H9 (cell line): ENCODE data around the gene MEF2C. TPM values are rescaled to one million over a fixed set of nuclear protein-coding genes. Genes with fewer than 3 reads are reported as not detected.
A peak's percentile ranks its signal among the peaks of the same experiment; 100 is the strongest.

ENCODE experiments used
- DNase-seq: peaks from one replicate; pipeline ENCODE4 v3.0.0-alpha.2; 2017
- H2AFZ ChIP-seq: one replicate; pipeline ENCODE4 v1.6.1; 2013; ENCODE audit warnings: mild to moderate bottlenecking, low read length, control low read depth, moderate library complexity
- H2AK5ac ChIP-seq: 2 replicates; pipeline ENCODE4 v1.6.1; 2013; ENCODE audit warnings: low read length, control low read depth, mixed read lengths; ENCODE audit not compliant: insufficient read length
- H2BK120ac ChIP-seq: one replicate; pipeline ENCODE4 v1.6.1; 2013; ENCODE audit warnings: low read depth, mild to moderate bottlenecking, low read length, control low read depth, inconsistent platforms; ENCODE audit not compliant: poor library complexity, severe bottlenecking
- H2BK12ac ChIP-seq: 2 replicates; pipeline ENCODE4 v1.6.1; 2013; ENCODE audit warnings: low read length, control low read depth, mixed read lengths, low read depth; ENCODE audit not compliant: insufficient read length
- H2BK15ac ChIP-seq: 2 replicates; pipeline ENCODE4 v1.6.1; 2013; ENCODE audit warnings: low read depth, low read length, control low read depth
- H2BK20ac ChIP-seq: one replicate; pipeline ENCODE4 v1.6.1; 2013; ENCODE audit warnings: low read depth, mild to moderate bottlenecking, low read length, control low read depth, inconsistent platforms; ENCODE audit not compliant: poor library complexity, severe bottlenecking
- H2BK5ac ChIP-seq: 2 replicates; pipeline ENCODE4 v1.6.1; 2013; ENCODE audit warnings: low read length, control low read depth, mixed read lengths; ENCODE audit not compliant: insufficient read length
- H3K14ac ChIP-seq: 2 replicates; pipeline ENCODE4 v1.6.1; 2013; ENCODE audit warnings: low read length, control low read depth; ENCODE audit not compliant: insufficient read depth
- H3K18ac ChIP-seq: 2 replicates; pipeline ENCODE4 v1.6.1; 2013; ENCODE audit warnings: low read depth, mild to moderate bottlenecking, mixed read lengths, low read length, control low read depth; ENCODE audit not compliant: insufficient read length
- H3K23ac ChIP-seq: 2 replicates; pipeline ENCODE4 v1.6.1; 2013; ENCODE audit warnings: low read length, control low read depth, mixed read lengths, low read depth; ENCODE audit not compliant: insufficient read length
- H3K23me2 ChIP-seq: 2 replicates; pipeline ENCODE4 v1.6.1; 2013; ENCODE audit warnings: low read depth, mild to moderate bottlenecking, mixed read lengths, low read length, control low read depth; ENCODE audit not compliant: insufficient read length, poor library complexity, severe bottlenecking
- H3K27ac ChIP-seq: 2 replicates; pipeline ENCODE4 v1.5.1; 2013; ENCODE audit warnings: low read length, control low read depth, mixed read lengths, low read depth; ENCODE audit not compliant: insufficient read length
- H3K27me3 ChIP-seq: 2 replicates; pipeline ENCODE4 v1.6.1; 2013; ENCODE audit warnings: low read length, control low read depth, inconsistent platforms; ENCODE audit not compliant: insufficient read depth
- H3K4ac ChIP-seq: 2 replicates; pipeline ENCODE4 v1.6.1; 2013; ENCODE audit warnings: low read depth, mild to moderate bottlenecking, control low read depth, inconsistent platforms, low read length, moderate library complexity
- H3K4me1 ChIP-seq: 2 replicates; pipeline ENCODE4 v1.6.1; 2013; ENCODE audit warnings: low read length, control low read depth, inconsistent platforms; ENCODE audit not compliant: insufficient read depth
- H3K4me2 ChIP-seq: 2 replicates; pipeline ENCODE4 v1.6.1; 2013; ENCODE audit warnings: low read length, control low read depth, mixed read lengths; ENCODE audit not compliant: insufficient read length, insufficient read depth
- H3K56ac ChIP-seq: 2 replicates; pipeline ENCODE4 v1.6.1; 2013; ENCODE audit warnings: low read depth, mild to moderate bottlenecking, mixed read lengths, low read length, control low read depth; ENCODE audit not compliant: insufficient read length
- H3K79me1 ChIP-seq: 2 replicates; pipeline ENCODE4 v1.6.1; 2013; ENCODE audit warnings: low read depth, mild to moderate bottlenecking, moderate library complexity, low read length, control low read depth, inconsistent platforms; ENCODE audit not compliant: insufficient read depth, poor library complexity, severe bottlenecking
- H3K79me2 ChIP-seq: 2 replicates; pipeline ENCODE4 v1.6.1; 2013; ENCODE audit warnings: low read length, control low read depth, inconsistent platforms; ENCODE audit not compliant: insufficient read depth
- H3K9ac ChIP-seq: 2 replicates; pipeline ENCODE4 v1.6.1; 2013; ENCODE audit warnings: low read length, control low read depth, mixed read lengths; ENCODE audit not compliant: insufficient read length; ENCODE audit errors: extremely low read depth
- H3K9me3 ChIP-seq: one replicate; pipeline ENCODE4 v1.6.1; 2013; ENCODE audit warnings: low read depth, low read length, inconsistent platforms; ENCODE audit not compliant: control insufficient read depth
- H3T11ph ChIP-seq: one replicate; pipeline ENCODE4 v1.6.1; 2013; ENCODE audit warnings: mild to moderate bottlenecking, low read length, control low read depth, inconsistent platforms
- H4K20me1 ChIP-seq: one replicate; pipeline ENCODE4 v1.6.1; 2013; ENCODE audit not compliant: control insufficient read depth, insufficient read length, insufficient read depth
- H4K5ac ChIP-seq: 2 replicates; pipeline ENCODE4 v1.6.1; 2013; ENCODE audit warnings: low read depth, mild to moderate bottlenecking, mixed read lengths, low read length, control low read depth; ENCODE audit not compliant: insufficient read length
- H4K8ac ChIP-seq: replicated peaks from 2 replicates; pipeline ENCODE4 v1.6.1; 2013; ENCODE audit warnings: low read length, control low read depth, mixed read lengths, low read depth; ENCODE audit not compliant: insufficient read length
- H4K91ac ChIP-seq: 2 replicates; pipeline ENCODE4 v1.6.1; 2013; ENCODE audit warnings: low read depth, mild to moderate bottlenecking, moderate library complexity, mixed read lengths, low read length, control low read depth; ENCODE audit not compliant: insufficient read length
- H3K27ac Mint-ChIP-seq, 3 experiments: 2 replicates in 2 of 3; 3 replicates in 1 of 3; pipeline ENCODE4 v1.8.0; 2020 to 2021; ENCODE audit warnings: mixed read lengths in 3 of 3, mild to moderate bottlenecking in 1 of 3, moderate library complexity in 1 of 3
- H3K27me3 Mint-ChIP-seq: 2 replicates; pipeline ENCODE4 v1.8.0; 2021; ENCODE audit warnings: low read depth, mild to moderate bottlenecking, moderate library complexity, mixed read lengths
- H3K36me3 Mint-ChIP-seq, 3 experiments: 2 replicates in 2 of 3; 3 replicates in 1 of 3; pipeline ENCODE4 v1.8.0; 2020 to 2021; ENCODE audit warnings: low read depth in 3 of 3, mixed read lengths in 3 of 3; ENCODE audit not compliant: insufficient read depth in 1 of 3
- H3K4me1 Mint-ChIP-seq, 2 experiments: 2 replicates each; pipeline ENCODE4 v1.8.0; 2020; ENCODE audit warnings: mixed read lengths in 2 of 2
- H3K4me3 Mint-ChIP-seq, 2 experiments: 2 replicates in 1 of 2; 3 replicates in 1 of 2; pipeline ENCODE4 v1.8.0; 2020 to 2021; ENCODE audit warnings: mild to moderate bottlenecking in 2 of 2, mixed read lengths in 2 of 2, moderate library complexity in 1 of 2
- H3K9me3 Mint-ChIP-seq, 2 experiments: 2 replicates in 1 of 2; 3 replicates in 1 of 2; pipeline ENCODE4 v1.8.0; 2020; ENCODE audit warnings: mild to moderate bottlenecking in 2 of 2, mixed read lengths in 2 of 2, moderate library complexity in 1 of 2
- WGBS: extraction: QIAGEN DNeasy Blood & Tissue Kit; methylation state at CpG from one replicate; pipeline ENCODE4 v1.1.7; 2013; ENCODE audit warnings: missing lambda C conversion rate, low lambda C conversion rate, mixed read lengths; ENCODE audit not compliant: insufficient read length; ENCODE audit errors: extremely low coverage; 5-methylcytosine and 5-hydroxymethylcytosine counted together
- total RNA-seq: library from RNA; stranded (reverse); gene quantifications from 2 replicates; pipeline ENCODE4 v1.2.1, GENCODE V29; 2021
- TF ChIP-seq, protein P1 (sequence below): fragments of 200-600 bp; sonication (generic); conservative IDR thresholded peaks from 3 replicates; pipeline ENCODE4 v1.8.0; 2021; ENCODE audit warnings: antibody characterized with exemption, mild to moderate bottlenecking

MEF2C gene
- total RNA-seq, 1 experiment from 2014 or later: 0.11 TPM

DNA sequence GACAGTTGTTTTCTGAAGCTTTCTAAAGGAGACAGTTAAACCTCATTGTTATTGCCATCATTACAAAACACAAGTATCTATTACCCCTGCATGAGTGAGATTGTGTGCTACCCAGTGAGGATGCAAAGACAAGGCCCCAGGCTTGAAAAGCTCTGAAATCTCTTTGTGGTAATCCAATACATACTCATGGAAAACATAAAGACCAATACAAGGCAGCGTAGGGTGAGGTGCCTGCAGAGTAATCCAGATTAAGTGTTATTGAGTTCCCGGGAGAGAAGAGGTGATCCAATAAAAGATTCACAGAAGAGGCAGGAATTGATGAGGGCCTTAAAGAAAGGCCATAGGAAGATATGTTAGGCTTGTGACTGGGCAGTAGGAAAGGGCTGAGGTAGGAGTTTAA, 150.1 kb downstream of the MEF2C start:
- H2BK15ac ChIP-seq: no peak overlapping the region
- no CpG with 5 or more reads among the region's 2 CpGs for WGBS
- Mint-ChIP-seq H3K4me1 (peaks cover 12 to 14% of the 10 kb centered on the region in 2 experiments), H3K36me3 (no peaks in the 10 kb centered on the region), H3K27ac (0 out of 7 replicates have a peak overlapping the region, but pooled peaks of 1 of the 3 experiments have one; percentile 1), H3K9me3 (no peaks in the 10 kb centered on the region), H3K4me3 (no peak overlapping the region), H3K27me3 (no peaks in the 10 kb centered on the region; the same call in 1 of the 2 replicates)
- no peak overlapping the region for H3K27ac ChIP-seq
- no peak overlapping the region for H3T11ph ChIP-seq
- H3K27me3 ChIP-seq: no peaks in the 10 kb centered on the region
- H2BK20ac ChIP-seq: no peak overlapping the region
- no peak overlapping the region for H4K5ac ChIP-seq
- H2BK5ac ChIP-seq: no peak overlapping the region
- no peaks in the 10 kb centered on the region; the same call in 1 of the 2 replicates for H3K4me1 ChIP-seq
- H3K4ac ChIP-seq: no peak overlapping the region
- no peaks in the 10 kb centered on the region for H4K20me1 ChIP-seq
- no peaks in the 10 kb centered on the region for H3K79me1 ChIP-seq
- H3K9me3 ChIP-seq: no peaks in the 10 kb centered on the region
- no peak overlapping the region for H2AFZ ChIP-seq
- no peak overlapping the region for H4K8ac ChIP-seq
- DNase-seq: no peak
- no peaks in the 10 kb centered on the region for H3K23me2 ChIP-seq
- H2BK12ac ChIP-seq: no peak overlapping the region
- H3K4me2 ChIP-seq: no peak overlapping the region
- H3K56ac ChIP-seq: no peak overlapping the region
- H3K23ac ChIP-seq: no peak overlapping the region
- H3K14ac ChIP-seq: no peak overlapping the region
- no peak overlapping the region for H3K9ac ChIP-seq
- H2BK120ac ChIP-seq: no peak overlapping the region
- no peak overlapping the region for H4K91ac ChIP-seq
- H3K18ac ChIP-seq: no peak overlapping the region
- H3K79me2 ChIP-seq: no peaks in the 10 kb centered on the region
- H2AK5ac ChIP-seq: no peak overlapping the region
- TF ChIP-seq, protein P1, sequence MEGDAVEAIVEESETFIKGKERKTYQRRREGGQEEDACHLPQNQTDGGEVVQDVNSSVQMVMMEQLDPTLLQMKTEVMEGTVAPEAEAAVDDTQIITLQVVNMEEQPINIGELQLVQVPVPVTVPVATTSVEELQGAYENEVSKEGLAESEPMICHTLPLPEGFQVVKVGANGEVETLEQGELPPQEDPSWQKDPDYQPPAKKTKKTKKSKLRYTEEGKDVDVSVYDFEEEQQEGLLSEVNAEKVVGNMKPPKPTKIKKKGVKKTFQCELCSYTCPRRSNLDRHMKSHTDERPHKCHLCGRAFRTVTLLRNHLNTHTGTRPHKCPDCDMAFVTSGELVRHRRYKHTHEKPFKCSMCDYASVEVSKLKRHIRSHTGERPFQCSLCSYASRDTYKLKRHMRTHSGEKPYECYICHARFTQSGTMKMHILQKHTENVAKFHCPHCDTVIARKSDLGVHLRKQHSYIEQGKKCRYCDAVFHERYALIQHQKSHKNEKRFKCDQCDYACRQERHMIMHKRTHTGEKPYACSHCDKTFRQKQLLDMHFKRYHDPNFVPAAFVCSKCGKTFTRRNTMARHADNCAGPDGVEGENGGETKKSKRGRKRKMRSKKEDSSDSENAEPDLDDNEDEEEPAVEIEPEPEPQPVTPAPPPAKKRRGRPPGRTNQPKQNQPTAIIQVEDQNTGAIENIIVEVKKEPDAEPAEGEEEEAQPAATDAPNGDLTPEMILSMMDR: no peak
